Liver (tissue), 3 donors: ENCODE measurements around the gene RNF220.

Source experiments
- JUND ChIP-seq, 2 donors: IDR thresholded peaks; 2 replicates each; pipeline ENCODE4 v1.6.1; 2016; ENCODE audit warnings: antibody characterized with exemption in 2 of 2
- MAX ChIP-seq: IDR thresholded peaks from 2 replicates; pipeline ENCODE4 v1.6.1; 2016; ENCODE audit warnings: antibody characterized with exemption
- REST ChIP-seq: IDR thresholded peaks from 2 replicates; pipeline ENCODE4 v1.6.1; 2016; ENCODE audit warnings: antibody characterized with exemption, mild to moderate bottlenecking
- TAF1 ChIP-seq: conservative IDR thresholded peaks from 2 replicates; pipeline ENCODE4 v1.6.1; 2016; ENCODE audit warnings: antibody characterized with exemption, mild to moderate bottlenecking
- TF ChIP-seq, protein P1 (sequence below): fragments of 150-350 bp; IDR thresholded peaks from 2 replicates; pipeline ENCODE4 v1.5.1; 2017; ENCODE audit warnings: improper control_type of control experiment, low read depth, low read length; ENCODE audit not compliant: missing input control
- donor health status: healthy.
- donor health status: healthy.

DNA sequence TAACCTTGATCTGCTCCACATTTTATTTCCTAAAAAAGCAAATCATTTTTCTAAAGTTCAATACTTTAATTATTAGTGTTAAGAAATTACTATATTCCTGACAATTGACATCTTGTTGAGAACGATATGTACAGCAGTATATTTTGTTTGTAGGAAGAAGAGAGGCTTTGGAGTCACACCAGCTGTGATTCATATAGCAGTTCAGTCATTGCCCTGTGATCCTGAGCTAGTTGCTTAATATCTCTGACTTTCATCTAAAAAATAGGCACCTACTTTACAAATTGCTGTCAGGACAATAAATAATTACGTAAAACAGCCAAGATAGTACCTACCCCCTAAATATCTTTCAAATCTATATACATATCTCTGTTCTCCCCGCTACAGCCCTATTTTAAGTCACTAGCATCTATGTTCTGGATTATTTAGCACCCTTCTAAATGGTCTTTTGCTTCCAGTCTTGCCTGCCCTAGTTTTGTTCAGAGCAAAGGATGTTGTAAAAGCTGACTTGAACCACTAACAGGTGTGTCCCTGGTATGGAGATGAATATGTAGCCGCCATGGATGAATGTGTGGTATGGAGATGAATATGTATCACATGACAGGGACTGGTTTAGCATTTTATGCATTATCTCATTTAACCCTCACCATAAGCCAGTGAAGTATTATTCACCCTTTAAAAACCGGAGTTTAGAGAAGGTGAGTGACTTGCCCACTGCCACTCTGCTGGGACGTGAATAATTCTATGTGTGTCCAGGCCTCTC, 42.2 kb downstream of the RNF220 start:
- TF ChIP-seq MAX, result no peak
- TF ChIP-seq, protein P1, sequence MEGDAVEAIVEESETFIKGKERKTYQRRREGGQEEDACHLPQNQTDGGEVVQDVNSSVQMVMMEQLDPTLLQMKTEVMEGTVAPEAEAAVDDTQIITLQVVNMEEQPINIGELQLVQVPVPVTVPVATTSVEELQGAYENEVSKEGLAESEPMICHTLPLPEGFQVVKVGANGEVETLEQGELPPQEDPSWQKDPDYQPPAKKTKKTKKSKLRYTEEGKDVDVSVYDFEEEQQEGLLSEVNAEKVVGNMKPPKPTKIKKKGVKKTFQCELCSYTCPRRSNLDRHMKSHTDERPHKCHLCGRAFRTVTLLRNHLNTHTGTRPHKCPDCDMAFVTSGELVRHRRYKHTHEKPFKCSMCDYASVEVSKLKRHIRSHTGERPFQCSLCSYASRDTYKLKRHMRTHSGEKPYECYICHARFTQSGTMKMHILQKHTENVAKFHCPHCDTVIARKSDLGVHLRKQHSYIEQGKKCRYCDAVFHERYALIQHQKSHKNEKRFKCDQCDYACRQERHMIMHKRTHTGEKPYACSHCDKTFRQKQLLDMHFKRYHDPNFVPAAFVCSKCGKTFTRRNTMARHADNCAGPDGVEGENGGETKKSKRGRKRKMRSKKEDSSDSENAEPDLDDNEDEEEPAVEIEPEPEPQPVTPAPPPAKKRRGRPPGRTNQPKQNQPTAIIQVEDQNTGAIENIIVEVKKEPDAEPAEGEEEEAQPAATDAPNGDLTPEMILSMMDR, result no peak
- TF ChIP-seq TAF1, result no peak
- TF ChIP-seq REST, result no peak
- no peak for TF ChIP-seq JUND (IDR thresholded peaks at IDR 0.05)
